H1 (cell line): ENCODE data around the gene FSD1L. TPM values are rescaled to one million over a fixed set of nuclear protein-coding genes. Genes with fewer than 3 reads are reported as not detected.

Experiments
- CTCF ChIA-PET: fragments of 300-600 bp; sonication (Branson Sonifier 250); formaldehyde crosslinking; loops from one replicate; lab custom pipeline; 2021; ENCODE audit not compliant: partially characterized antibody; lab: Charles Lee
- POLR2A ChIA-PET: fragments of 300-600 bp; sonication (Branson Sonifier 250); formaldehyde crosslinking; loops from one replicate; lab custom pipeline; 2021; ENCODE audit warnings: inconsistent platforms; ENCODE audit not compliant: partially characterized antibody; lab: Charles Lee
- DNase-seq, 2 experiments: peaks; one replicate each; pipeline versions ENCODE4 v3.0.0 to v3.0.0-alpha.2; 2010 to 2022; ENCODE audit warnings: low spot score in 2 of 2, low read depth in 1 of 2, mixed read lengths in 1 of 2
- FAIRE-seq: peaks from 2 replicates; lab custom pipeline; 2011; peaks lifted over from hg19 to GRCh38; lab: Jason Lieb, UNC
- H2AFZ ChIP-seq: 2 replicates; pipeline ENCODE4 v1.8.1; 2012; ENCODE audit warnings: low read length, inconsistent platforms
- H2AK5ac ChIP-seq: 2 replicates; pipeline ENCODE4 v1.6.1; 2013; ENCODE audit warnings: low read depth, low read length
- H2BK120ac ChIP-seq: replicated peaks from 2 replicates; pipeline ENCODE3; 2013; ENCODE audit warnings: low read depth, low read length, inconsistent platforms
- H2BK12ac ChIP-seq: 2 replicates; pipeline ENCODE4 v1.6.1; 2013; ENCODE audit warnings: low read depth, low read length
- H2BK15ac ChIP-seq: 2 replicates; pipeline ENCODE4 v1.6.1; 2013; ENCODE audit warnings: low read length
- H2BK20ac ChIP-seq: 2 replicates; pipeline ENCODE4 v1.6.1; 2013; ENCODE audit warnings: low read length
- H2BK5ac ChIP-seq: 2 replicates; pipeline ENCODE4 v1.6.1; 2013; ENCODE audit warnings: low read depth, low read length
- H3K14ac ChIP-seq: 2 replicates; pipeline ENCODE4 v1.6.1; 2013; ENCODE audit warnings: inconsistent platforms; ENCODE audit not compliant: insufficient read length
- H3K18ac ChIP-seq: 2 replicates; pipeline ENCODE4 v1.6.1; 2013; ENCODE audit warnings: low read length; ENCODE audit errors: extremely low read depth
- H3K23ac ChIP-seq: 2 replicates; pipeline ENCODE4 v1.6.1; 2013; ENCODE audit warnings: inconsistent platforms; ENCODE audit not compliant: insufficient read length
- H3K23me2 ChIP-seq: 2 replicates; pipeline ENCODE4 v1.6.1; 2013; ENCODE audit warnings: low read depth, low read length
- H3K27ac ChIP-seq: 2 replicates; pipeline ENCODE4 v1.6.1; 2011; ENCODE audit warnings: low read depth, low read length, inconsistent platforms
- H3K27me3 ChIP-seq, 4 experiments: replicated peaks in 1 of 4; 1 replicate in 1 of 4; 2 replicates in 3 of 4; pipeline versions ENCODE4 v1.6.1 to v1.8.1; 2011 to 2013; ENCODE audit warnings: low read length in 3 of 4, mild to moderate bottlenecking in 3 of 4, inconsistent platforms in 2 of 4, mixed read lengths in 2 of 4, moderate library complexity in 1 of 4; ENCODE audit not compliant: control insufficient read depth in 3 of 4, insufficient read depth in 3 of 4; ENCODE audit errors: extremely low read depth in 1 of 4
- H3K36me3 ChIP-seq, 4 experiments: 2 replicates each; pipeline versions ENCODE4 v1.6.1 to v1.8.1; 2011 to 2013; ENCODE audit warnings: mild to moderate bottlenecking in 4 of 4, low read length in 3 of 4, moderate library complexity in 2 of 4, control low read depth in 1 of 4, inconsistent platforms in 1 of 4; ENCODE audit not compliant: insufficient read depth in 4 of 4, control insufficient read depth in 2 of 4
- H3K4ac ChIP-seq: replicated peaks from 2 replicates; pipeline ENCODE3; 2013; ENCODE audit warnings: low read length, low read depth, mixed read lengths, inconsistent platforms; ENCODE audit not compliant: insufficient read length
- H3K4me1 ChIP-seq, 4 experiments: replicated peaks in 1 of 4; 1 replicate in 1 of 4; 2 replicates in 3 of 4; pipeline versions ENCODE4 v1.6.1 to v1.8.1; 2011 to 2013; ENCODE audit warnings: low read length in 3 of 4, inconsistent platforms in 2 of 4, mixed read lengths in 1 of 4; ENCODE audit not compliant: insufficient read depth in 4 of 4, control insufficient read depth in 3 of 4
- H3K4me2 ChIP-seq, 2 experiments: 2 replicates each; pipeline versions ENCODE4 v1.6.1 to v1.8.1; 2011 to 2013; ENCODE audit warnings: low read depth in 2 of 2, low read length in 2 of 2, control low read depth in 1 of 2, inconsistent platforms in 1 of 2, mild to moderate bottlenecking in 1 of 2; ENCODE audit not compliant: insufficient read depth in 1 of 2
- H3K4me3 ChIP-seq, 4 experiments: fragments of 200-600, 300-600 bp in 1 of 4; sonication (generic), shearing (Covaris generic), sonication (Bioruptor Twin) in 1 of 4; 2 replicates each; pipeline versions ENCODE4 v1.5.1 to v1.8.1; 2011 to 2016; ENCODE audit warnings: low read length in 4 of 4, low read depth in 3 of 4, control low read depth in 2 of 4, inconsistent platforms in 2 of 4, mild to moderate bottlenecking in 2 of 4, mixed read lengths in 1 of 4, moderate library complexity in 1 of 4; ENCODE audit not compliant: insufficient read depth in 2 of 4; ENCODE audit errors: extremely low read depth in 1 of 4
- H3K56ac ChIP-seq: replicated peaks from 2 replicates; pipeline ENCODE3; 2013; ENCODE audit warnings: low read depth, mild to moderate bottlenecking, mixed read lengths, low read length, inconsistent platforms; ENCODE audit not compliant: insufficient read length
- H3K79me1 ChIP-seq: 2 replicates; pipeline ENCODE4 v1.6.1; 2013; ENCODE audit warnings: low read depth, low read length, control low read depth
- H3K79me2 ChIP-seq, 2 experiments: 2 replicates each; pipeline versions ENCODE4 v1.6.1 to v1.8.1; 2012 to 2013; ENCODE audit warnings: low read length in 2 of 2, mild to moderate bottlenecking in 2 of 2, inconsistent platforms in 1 of 2; ENCODE audit not compliant: insufficient read depth in 2 of 2, control insufficient read depth in 1 of 2
- H3K9ac ChIP-seq, 4 experiments: replicated peaks in 1 of 4; 1 replicate in 1 of 4; 2 replicates in 3 of 4; pipeline versions ENCODE4 v1.6.1 to v1.8.1; 2011 to 2013; ENCODE audit warnings: low read depth in 3 of 4, low read length in 3 of 4, control low read depth in 2 of 4, mild to moderate bottlenecking in 2 of 4, moderate library complexity in 2 of 4, inconsistent platforms in 1 of 4; ENCODE audit errors: extremely low read depth in 1 of 4
- H3K9me3 ChIP-seq, 2 experiments: 2 replicates each; pipeline versions ENCODE4 v1.6.1 to v1.8.1; 2012 to 2013; ENCODE audit warnings: mild to moderate bottlenecking in 2 of 2, moderate library complexity in 2 of 2, control low read depth in 1 of 2, inconsistent platforms in 1 of 2, low read depth in 1 of 2, low read length in 1 of 2, mixed read lengths in 1 of 2; ENCODE audit not compliant: insufficient read depth in 2 of 2
- H4K20me1 ChIP-seq, 2 experiments: replicated peaks in 1 of 2; 2 replicates each; pipeline versions ENCODE3 to v1.8.1; 2011 to 2013; ENCODE audit warnings: inconsistent platforms in 2 of 2, low read length in 2 of 2, mild to moderate bottlenecking in 1 of 2; ENCODE audit not compliant: insufficient read depth in 2 of 2, control insufficient read depth in 1 of 2
- H4K5ac ChIP-seq: 2 replicates; pipeline ENCODE4 v1.6.1; 2013; ENCODE audit warnings: low read length, low read depth, mixed read lengths, inconsistent platforms; ENCODE audit not compliant: insufficient read length
- H4K8ac ChIP-seq: 2 replicates; pipeline ENCODE4 v1.8.0; 2013; ENCODE audit warnings: mild to moderate bottlenecking, moderate library complexity, low read length, inconsistent platforms; ENCODE audit not compliant: insufficient read depth; ENCODE audit errors: extremely low read depth
- H4K91ac ChIP-seq: replicated peaks from 2 replicates; pipeline ENCODE3; 2013; ENCODE audit warnings: low read length, mixed read lengths, inconsistent platforms; ENCODE audit not compliant: insufficient read length
- BACH1 ChIP-seq: IDR thresholded peaks from 2 replicates; pipeline ENCODE4 v1.6.1; 2012; ENCODE audit warnings: low read length, improper control_type of control experiment
- CEBPB ChIP-seq: IDR thresholded peaks from 2 replicates; pipeline ENCODE4 v1.6.1; 2012; ENCODE audit warnings: low read depth, low read length
- CTBP2 ChIP-seq: IDR thresholded peaks from 2 replicates; pipeline ENCODE4 v1.7.0; 2011; ENCODE audit warnings: borderline replicate concordance, mild to moderate bottlenecking, moderate library complexity, mixed read lengths, low read length; ENCODE audit not compliant: insufficient read depth, insufficient read length
- POLR2A ChIP-seq, 2 experiments: IDR thresholded peaks; 1 replicate in 1 of 2; 2 replicates in 1 of 2; pipeline ENCODE4 v1.6.1; 2011; ENCODE audit warnings: low read depth in 2 of 2, low read length in 2 of 2, mild to moderate bottlenecking in 2 of 2; ENCODE audit errors: control extremely low read depth in 1 of 2
- RFX5 ChIP-seq: IDR thresholded peaks from 2 replicates; pipeline ENCODE4 v1.6.1; 2011; ENCODE audit warnings: low read depth, low read length, improper control_type of control experiment, borderline replicate concordance
- polyA plus RNA-seq, 7 experiments: library from polyadenylated mRNA; depleted of rRNA in 3 of 7; stranded (reverse) in 5 of 7; unstranded in 2 of 7; fragments of >200 nt in 5 of 7; fragments of 200-250 nt in 2 of 7; gene quantifications; 1 replicate in 5 of 7; 2 replicates in 1 of 7; 4 replicates in 1 of 7; pipeline versions ENCODE4 v1.2.1 to v1.2.3, GENCODE V29; 2011 to 2013; ENCODE audit warnings: missing spikeins in 2 of 7, mixed read lengths in 2 of 7
- total RNA-seq: library from RNA; stranded (reverse); fragmentation: NEBNext Ultra II Directional; extraction: Animal tissue kit (Norgen Biotek cat#: 25700); gene quantifications from 2 replicates; pipeline ENCODE4 v1.2.1, GENCODE V29; 2021

FSD1L gene
- total and polyA plus RNA-seq, 2 of the 8 experiments (the other 6 are each of a cell fraction or from before 2014, with no cell fraction given): 0.91 to 4.8 TPM

DNA sequence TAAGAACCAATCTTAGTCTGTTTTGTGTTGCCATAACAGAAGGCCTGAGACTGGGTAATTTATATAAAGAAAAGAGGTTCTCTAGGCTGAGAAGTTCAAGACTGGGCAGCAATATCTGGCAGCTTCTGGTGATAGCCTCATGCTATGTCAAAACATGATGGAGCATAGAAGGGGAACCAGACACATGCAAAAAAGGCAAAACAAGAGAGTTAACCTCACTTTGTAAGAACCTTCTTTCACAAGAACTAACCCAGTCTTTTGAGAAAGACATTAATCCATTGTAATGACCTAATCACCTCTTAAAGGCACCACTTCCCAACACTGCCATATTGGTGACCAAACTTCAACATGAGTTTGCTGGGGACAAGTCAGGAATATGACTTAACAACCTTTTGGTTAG, 37.3 kb downstream of the FSD1L start:
- Histone ChIP-seq H2BK12ac (no peak overlapping the region), H4K8ac (no peak overlapping the region), H2BK5ac (no peak overlapping the region), H2BK15ac (no peak overlapping the region), H3K27ac (no peak overlapping the region), H4K91ac (no peak overlapping the region), H2AFZ (no peak overlapping the region), H3K4me3 (no peak overlapping the region), H3K9ac (no peak overlapping the region)
- no peak for FAIRE-seq
- TF ChIP-seq BACH1 (no peak), CEBPB (no peak), POLR2A (IDR thresholded peaks at IDR 0.05; ENCODE audit: control extremely low read depth in 1 of 2, low read depth in 2 of 2, low read length in 2 of 2) (no peak), RFX5 (no peak), CTBP2 (no peak)
- TF ChIP-seq, all 59 proteins: peak for 0
- no peak for DNase-seq
- H3K9me3 ChIP-seq: no peaks in the 10 kb centered on the region
- no peak overlapping the region for H3K4me2 ChIP-seq
- no peaks in the 10 kb centered on the region for H3K4me1 ChIP-seq
- H3K14ac ChIP-seq: no peak overlapping the region
- H3K23me2 ChIP-seq: no peaks in the 10 kb centered on the region
- H3K18ac ChIP-seq: no peak overlapping the region
- H3K27me3 ChIP-seq: no peaks in the 10 kb centered on the region
- H3K79me2 ChIP-seq: no peaks in the 10 kb centered on the region
- H2BK120ac ChIP-seq: no peak overlapping the region
- ChIA-PET POLR2A (no interaction called here), CTCF (interaction anchor here (0.7 kb wide), 1 partner anchor 14 kb away, joined by 4 read pairs; no protein-coding TSS in a partner anchor)
- H3K79me1 ChIP-seq: no peaks in the 10 kb centered on the region
- no peak overlapping the region for H3K23ac ChIP-seq
- H3K56ac ChIP-seq: no peak overlapping the region
- H4K5ac ChIP-seq: no peak overlapping the region
- peaks cover 0 to 3% (median 0%) of the 10 kb centered on the region in 4 experiments; a peak in 2 of 8 replicates for H3K36me3 ChIP-seq
- no peak overlapping the region for H2AK5ac ChIP-seq
- no peak overlapping the region for H3K4ac ChIP-seq
- no peaks in the 10 kb centered on the region for H4K20me1 ChIP-seq
- H2BK20ac ChIP-seq: no peak overlapping the region
